GM21360 (cell line): ENCODE data around the gene HNRNPM.

Experiments
- ATAC-seq: cut with Tn5 transposase; IDR thresholded peaks from one replicate; pipeline ENCODE4 v1.9.1; 2021; ENCODE audit warnings: mild to moderate bottlenecking, moderate library complexity; ENCODE audit not compliant: unreplicated experiment

The HNRNPM gene

DNA sequence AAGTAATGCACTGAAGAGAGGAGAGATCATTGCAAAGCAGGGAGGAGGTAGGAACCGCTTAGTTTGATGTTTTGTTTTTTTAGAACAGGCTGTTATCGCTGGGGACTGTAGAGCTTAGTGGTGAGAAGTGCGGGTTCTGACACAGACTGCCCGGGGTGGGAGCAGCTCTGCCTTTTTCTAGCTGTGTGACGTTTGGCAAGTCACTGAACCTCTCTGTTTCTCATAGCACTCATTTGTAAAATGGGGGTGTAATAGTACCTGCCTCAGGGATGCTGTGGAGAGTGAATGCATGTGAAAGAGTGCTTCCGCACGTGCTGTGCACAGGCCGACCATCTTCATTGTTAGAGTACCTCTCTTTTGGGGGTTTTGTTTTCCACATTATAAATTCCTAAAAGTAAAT lies 38.4 kb downstream of the HNRNPM start:
- ATAC-seq, result no peak

DNA sequence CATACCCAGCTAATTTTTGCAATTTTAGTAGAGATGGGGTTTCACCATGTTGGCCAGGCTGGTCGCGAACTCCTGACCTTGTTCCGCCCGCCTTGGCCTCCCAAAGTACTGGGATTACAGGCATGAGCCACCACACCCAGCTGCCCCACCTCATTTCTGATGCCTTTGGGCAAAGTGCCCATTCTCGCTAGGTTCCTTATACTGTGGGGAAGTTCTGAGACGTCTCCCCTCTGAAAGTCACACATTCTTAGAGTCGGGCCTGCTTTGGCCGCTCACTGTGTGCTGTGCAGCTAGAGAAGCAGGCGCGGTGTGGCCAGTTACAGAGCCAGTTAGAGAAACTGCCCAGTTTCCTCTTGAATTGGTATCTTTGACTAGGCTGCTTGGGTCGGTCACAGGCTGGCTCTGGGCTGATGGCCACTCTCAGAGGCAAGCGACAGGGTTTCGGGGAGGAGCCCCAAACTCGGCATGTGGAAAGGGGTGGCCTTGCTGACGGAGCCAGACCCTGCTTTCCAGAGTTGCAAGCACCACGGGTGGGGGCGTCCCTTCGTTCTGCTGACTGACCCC lies 39.6 kb downstream of the HNRNPM start:
- no peak for ATAC-seq

DNA sequence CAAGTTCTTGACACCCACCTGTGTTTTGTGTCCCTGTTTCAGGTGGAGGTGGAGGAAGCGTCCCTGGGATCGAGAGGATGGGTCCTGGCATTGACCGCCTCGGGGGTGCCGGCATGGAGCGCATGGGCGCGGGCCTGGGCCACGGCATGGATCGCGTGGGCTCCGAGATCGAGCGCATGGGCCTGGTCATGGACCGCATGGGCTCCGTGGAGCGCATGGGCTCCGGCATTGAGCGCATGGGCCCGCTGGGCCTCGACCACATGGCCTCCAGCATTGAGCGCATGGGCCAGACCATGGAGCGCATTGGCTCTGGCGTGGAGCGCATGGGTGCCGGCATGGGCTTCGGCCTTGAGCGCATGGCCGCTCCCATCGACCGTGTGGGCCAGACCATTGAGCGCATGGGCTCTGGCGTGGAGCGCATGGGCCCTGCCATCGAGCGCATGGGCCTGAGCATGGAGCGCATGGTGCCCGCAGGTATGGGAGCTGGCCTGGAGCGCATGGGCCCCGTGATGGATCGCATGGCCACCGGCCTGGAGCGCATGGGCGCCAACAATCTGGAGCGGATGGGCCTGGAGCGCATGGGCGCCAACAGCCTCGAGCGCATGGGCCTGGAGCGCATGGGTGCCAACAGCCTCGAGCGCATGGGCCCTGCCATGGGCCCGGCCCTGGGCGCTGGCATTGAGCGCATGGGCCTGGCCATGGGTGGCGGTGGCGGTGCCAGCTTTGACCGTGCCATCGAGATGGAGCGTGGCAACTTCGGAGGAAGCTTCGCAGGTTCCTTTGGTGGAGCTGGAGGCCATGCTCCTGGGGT lies 41.0 kb downstream of the HNRNPM start:
- ATAC-seq, result no peak

DNA sequence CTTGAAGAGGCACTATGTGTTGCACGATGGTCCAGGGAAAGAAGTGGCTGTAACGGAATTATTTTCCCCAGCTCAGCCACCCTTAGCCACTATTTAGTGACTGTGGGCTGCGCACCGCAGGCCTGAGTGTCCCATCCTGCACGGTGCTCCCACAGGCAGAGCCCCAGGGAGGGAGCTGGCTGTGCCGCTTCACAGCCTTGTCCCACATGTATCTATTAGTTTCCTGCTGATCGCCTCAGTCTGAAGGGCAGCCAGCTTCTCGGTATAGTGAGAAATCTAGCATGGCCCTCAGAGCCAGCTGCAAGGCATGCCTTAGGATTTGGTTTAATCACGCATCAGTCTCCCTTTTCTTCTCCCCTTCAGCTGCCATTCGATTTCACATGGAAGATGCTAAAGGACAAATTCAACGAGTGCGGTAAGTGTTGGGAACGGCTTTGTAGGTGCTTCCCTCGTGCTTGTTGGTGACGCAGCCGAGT lies 41.9 kb downstream of the HNRNPM start:
- ATAC-seq, result no peak

DNA sequence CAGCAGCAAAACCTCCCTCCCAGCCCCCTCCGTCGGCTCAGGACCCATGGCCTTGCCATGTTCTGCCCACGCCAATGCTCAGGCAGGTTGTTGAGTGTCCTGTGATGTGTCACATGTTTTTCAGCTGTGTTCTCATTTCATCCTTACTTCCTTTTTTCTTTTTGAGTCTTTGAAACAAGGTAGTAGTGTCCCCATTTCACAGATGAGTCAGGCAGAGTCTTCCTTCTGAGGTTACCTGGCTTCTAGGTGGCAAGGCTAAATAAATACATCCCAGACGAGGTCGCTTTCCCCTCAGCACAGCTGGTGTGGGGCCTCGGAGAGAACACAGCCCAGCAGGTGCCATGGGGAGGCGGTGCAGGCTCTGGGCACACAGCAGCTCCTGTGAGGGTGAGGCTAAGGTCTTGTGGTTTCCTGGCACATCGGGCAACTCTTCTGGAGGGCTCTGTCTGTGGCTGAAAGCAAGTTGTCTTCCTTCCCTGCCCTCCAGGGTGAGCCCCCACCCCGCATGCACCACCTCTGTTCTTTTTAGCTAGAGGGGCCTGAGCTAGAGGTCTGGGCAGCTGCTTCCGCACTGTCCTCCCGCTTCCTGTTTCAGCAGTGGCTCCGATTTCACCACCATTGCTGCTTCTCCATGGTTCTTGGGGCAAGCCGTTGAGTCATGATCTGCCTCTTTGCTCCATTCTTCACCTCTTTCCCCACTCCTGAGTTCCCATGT lies 42.5 kb downstream of the HNRNPM start:
- no peak for ATAC-seq

DNA sequence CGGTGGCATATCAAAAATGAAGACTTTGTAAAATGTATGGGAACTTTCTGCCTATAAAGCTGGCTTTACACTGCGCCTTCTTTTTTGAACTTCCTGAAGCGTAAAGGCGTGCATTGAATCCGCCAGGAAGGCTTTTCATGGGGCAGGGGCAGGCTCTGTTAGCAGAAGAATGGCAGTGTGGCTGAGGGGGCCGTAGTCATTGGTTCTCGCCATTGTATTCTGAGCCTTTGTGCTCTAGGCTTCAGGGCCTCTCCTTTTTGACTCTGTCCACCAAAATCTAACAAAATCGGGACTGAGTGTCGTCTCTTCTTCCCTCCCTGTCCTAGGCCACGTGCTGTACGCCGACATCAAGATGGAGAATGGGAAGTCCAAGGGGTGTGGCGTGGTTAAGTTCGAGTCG lies 43.6 kb downstream of the HNRNPM start:
- ATAC-seq, result no peak

DNA sequence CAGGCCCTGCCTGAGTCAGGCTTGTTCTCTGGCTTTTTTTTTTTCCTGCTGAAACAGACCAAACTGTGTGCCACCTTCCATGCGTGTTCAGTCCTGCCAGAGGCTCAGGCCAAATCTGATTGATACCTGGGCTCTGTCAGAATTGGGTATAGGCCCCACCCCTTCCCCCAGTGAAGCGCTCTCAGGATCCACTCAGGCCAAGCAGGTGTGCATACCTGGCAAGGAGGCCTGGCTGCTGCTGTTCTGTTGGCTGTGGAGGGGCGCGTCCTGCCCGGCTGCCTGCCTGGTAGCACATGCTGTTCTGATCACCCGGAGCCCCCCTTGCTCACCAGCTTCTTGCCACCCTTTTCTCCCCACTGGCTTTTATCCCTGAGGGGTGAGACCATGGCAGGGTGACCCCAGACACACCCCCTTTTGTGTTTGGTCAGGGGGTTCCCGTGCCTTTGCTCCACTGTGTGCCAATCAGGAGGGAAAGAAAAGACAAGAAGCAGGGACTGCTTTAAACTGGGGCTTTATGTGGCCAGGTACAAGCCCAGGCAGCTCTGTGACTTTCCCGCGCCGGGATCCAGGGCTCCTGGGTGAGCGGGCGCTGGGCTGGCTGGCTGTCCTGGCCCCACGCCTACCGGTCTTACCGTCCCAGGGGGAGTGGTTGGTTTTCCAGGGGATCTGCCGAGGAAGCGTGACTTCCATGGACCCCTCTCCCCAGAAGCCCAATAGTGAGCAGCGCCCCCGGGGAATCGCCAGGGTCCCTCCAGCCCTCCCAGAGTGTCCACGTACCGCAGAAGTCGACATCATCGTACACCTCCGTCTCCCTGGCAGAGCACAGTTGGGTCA lies 45.0 kb downstream of the HNRNPM start:
- ATAC-seq, result no peak

DNA sequence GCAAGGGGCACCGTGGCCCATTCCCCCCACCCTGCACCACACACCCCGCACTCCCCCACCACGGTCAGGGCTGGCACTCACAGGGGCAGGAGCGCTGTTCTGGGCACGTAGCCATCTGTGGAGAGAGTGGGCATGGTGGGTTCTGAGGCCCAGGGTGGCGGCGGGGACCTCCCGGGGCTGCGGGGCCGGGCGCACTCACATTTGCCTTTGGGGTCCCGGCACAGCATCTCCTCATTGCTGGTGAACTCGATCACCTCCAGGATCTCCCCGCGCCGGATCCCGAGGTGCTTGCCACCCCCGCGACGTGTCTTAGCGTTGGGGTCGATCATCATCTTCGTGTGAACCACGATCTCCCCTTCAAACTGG lies 45.6 kb downstream of the HNRNPM start:
- no peak for ATAC-seq

DNA sequence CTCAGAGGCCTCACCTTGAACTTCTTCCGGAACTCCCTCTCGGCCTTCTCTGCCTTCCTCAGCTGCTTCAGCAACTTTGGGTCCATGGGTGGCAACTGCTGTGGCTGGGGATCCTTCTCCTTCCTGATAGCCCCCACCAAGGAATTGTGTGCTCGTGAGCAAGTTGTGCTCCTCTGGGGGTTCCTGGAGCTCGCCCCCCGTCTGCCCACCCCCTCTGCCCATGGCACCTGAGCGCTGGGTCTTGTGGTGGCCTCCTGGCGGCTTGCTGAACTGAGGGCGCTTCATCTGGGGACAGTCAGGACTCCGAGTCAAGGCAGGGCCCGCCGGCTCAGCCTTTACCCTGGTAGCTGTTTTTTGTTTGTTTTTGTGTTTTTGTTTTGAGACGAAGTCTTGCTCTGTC lies 46.1 kb downstream of the HNRNPM start:
- ATAC-seq, result no peak

DNA sequence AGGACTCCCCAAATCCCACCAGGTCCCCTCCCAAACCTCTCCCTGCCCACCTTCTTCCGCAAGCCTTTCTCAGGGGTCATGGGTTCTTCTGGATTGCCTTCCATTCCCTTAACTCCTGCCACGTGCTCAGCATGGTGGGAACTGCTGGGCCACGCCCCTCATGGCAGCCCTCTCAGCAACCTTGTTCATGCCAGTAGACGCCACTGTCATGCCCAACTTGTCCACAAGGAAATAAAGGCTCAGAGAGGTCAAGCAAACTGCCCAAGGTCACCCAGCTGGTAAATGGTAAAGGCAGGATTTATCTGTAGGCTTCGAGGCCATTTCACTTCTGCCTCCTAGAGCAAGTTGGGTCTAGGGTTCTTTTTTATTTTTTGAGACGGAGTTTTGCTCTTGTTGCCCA lies 46.8 kb downstream of the HNRNPM start:
- ATAC-seq, result no peak

DNA sequence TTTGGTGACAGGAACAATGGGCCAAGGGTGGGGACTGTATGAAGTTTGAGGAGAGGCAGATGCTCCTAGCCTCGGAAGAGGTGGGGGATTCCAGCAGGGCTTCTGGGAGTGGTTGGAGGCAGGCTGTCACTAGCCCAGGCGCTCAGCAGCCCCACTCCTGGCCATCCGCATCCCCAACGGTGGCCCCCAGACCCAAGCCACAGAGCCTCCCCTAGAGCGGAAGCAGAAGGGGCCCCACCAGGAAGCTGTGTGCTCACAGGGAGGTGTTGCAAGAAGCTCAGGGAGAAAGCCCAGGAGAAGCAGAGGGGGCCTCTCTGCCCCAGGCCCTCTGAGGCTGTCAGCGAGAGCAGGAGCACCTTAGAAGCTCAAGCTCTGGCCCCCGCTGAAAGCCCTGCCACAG lies 49.4 kb downstream of the HNRNPM start:
- no peak for ATAC-seq

DNA sequence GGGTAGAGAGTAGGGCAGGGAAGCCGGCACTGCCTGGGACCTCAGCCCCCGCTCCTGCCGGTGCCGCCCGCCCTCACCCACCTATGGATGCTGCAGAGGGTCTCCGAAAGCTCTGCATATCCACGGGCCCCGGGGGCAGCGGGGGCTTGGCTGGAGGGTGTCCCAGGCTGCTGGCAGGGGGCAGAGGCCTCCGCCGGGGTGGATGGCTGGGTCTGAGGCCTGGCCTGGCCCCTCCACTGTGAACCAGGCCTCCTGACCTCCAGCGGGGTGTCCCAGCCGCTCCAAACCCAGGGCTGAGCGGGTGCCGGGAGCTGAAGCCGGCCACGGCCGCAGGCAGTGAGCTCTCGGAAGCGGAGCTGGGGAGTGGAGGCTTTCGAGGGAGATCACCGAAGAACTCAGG lies 53.5 kb downstream of the HNRNPM start:
- ATAC-seq, result no peak

DNA sequence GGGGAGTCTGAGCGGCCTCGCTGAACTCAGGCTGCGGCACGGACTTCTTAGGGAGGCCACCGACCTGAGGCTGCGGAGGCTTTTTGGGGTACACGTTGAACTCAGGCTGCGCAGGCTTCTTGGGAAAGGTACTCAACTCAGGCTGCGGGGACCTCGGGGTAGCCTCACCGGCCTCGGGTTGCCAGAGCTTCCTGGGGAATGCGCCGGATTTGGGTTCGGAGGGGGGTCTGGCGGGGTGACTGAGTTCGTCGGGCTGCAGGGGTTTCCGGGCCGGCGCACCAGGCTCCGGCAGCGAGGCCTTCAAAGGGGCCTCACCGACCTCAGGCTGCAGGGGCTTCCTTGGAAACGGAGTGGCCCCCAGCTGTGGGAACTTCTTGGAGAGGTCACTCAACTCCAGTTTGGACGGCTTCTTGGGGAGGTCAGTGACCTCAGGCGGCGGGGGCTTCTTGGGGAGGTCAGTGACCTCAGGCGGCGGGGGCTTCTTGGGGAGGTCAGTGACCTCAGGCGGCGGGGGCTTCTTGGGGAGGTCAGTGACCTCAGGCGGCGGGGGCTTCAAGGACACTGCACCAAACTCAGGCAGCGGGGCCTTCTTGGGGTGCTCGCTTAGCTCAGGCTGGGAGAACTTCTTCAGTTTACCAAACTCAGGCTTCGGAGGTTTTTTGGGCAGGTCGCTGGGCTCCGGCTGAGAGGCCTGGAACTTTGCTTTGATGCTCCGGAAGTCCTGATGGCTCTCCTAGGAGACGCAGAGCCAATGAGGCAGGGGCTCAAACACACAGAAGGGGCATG lies 54.5 kb downstream of the HNRNPM start:
- ATAC-seq, result no peak

DNA sequence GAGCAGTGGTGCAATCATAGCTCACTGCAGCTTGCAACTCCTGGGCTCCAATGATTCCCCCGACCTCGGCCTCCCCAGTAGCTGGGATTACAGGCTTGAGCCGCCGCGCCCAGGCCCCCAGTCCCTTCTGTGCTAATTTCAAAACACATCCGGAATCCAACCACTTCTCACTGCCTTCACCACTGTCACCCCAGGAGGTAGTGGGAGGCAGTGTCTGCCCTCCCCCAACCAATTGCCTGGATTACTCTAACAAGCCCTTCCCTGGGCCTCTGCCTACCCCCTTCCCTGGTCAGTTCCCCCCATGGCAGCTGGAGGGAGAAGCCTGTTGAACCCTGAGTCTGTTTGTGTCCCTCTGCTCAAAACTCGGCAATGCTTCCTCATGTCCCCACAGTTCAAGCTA lies 55.4 kb downstream of the HNRNPM start:
- ATAC-seq, result no peak

DNA sequence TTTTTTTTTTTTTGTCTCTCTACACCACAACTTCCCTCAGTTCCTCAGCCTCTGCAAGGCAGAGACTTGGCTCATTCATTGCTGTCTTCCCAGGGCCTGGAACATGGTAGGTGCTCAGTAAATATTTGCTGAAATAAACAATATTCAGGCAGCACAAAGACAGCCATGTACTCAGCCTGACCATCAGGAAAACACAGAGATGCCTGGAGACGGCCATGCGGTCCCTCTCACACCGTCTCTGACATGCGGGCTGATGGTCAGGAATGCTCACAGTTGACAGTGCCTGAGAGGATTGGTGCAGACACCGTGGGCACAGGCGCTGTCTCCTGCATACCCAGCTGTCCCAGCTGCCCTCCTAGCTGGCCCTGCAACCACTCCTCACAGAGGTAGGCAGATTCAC lies 56.7 kb downstream of the HNRNPM start:
- ATAC-seq, result no peak

DNA sequence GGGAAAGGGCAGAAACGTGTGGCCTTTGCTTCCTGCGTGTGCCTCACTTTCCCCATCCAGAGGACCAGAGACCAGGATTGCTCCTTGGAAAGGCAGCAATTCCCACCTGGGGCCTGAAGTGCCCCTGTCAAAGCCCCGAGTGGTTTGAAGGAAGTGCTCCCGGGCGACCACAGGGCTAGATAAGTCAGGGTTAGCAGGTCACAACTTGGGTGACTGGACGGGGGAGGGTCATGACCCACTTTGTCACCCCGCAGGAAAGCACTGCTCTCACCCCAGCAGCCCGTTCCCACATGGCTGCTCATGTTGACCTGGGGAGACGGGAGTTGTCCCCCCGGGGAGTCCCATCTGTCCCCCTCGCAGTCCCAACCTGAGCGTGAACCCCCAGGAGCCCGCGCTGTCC lies 57.2 kb downstream of the HNRNPM start:
- no peak for ATAC-seq

DNA sequence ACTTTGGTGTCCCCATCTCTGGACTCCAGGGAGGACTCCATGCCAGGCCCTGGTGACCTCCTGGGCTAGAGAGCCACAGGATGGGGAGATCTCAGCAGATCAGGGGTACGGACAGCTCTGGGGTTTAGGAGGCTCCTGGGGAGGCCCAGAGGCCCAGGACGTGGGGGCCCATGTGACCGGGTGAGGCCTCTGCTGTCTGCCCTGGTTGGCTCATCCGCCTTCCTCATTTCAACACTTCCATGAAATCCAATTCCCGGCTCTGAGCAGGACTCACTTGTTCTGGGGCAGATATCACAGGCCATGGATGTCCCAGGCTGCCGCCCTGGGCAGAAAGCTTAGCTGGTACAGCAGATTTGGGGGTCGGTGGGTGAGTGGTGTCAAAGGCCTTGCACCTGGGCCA lies 58.7 kb downstream of the HNRNPM start:
- ATAC-seq, result no peak

DNA sequence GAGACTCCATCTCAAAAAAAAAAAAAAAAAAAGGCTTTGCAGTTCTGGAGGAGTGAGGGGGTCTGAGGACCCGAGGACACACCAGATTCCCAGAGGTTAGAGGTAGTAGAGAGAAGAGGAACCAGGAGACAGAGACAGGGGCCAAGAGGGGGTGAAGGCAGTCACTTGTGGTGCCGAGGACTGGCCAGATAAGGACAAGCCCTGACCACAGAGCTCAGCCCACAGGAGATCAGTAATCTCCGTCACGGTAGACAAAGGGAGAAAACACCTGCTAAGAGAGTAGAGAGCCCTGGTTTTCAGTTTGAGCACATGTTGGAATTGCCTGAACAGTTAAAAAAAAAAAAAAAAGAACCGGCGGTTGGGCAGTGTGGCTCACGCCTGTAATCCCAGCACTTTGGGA lies 59.4 kb downstream of the HNRNPM start:
- ATAC-seq, result no peak

DNA sequence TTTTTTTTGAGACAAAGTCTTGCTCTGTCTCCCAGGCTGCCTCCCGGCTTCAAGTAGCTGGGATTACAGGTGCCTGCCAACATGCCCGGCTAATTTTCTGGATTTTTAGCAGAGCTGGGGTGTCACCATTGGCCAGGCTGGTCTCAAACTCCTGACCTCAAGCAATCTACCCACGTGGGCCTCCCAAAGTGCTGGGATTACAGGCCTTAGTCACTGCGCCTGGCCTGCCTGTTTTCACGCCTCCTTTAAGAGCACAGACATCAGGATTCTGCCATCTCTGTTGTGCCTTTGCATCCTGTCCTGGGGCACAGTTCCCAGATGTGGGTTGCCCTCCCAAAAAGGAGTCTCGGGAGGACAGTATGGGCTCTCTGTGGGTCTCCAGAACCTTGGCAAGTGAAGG lies 60.1 kb downstream of the HNRNPM start:
- ATAC-seq, result no peak

DNA sequence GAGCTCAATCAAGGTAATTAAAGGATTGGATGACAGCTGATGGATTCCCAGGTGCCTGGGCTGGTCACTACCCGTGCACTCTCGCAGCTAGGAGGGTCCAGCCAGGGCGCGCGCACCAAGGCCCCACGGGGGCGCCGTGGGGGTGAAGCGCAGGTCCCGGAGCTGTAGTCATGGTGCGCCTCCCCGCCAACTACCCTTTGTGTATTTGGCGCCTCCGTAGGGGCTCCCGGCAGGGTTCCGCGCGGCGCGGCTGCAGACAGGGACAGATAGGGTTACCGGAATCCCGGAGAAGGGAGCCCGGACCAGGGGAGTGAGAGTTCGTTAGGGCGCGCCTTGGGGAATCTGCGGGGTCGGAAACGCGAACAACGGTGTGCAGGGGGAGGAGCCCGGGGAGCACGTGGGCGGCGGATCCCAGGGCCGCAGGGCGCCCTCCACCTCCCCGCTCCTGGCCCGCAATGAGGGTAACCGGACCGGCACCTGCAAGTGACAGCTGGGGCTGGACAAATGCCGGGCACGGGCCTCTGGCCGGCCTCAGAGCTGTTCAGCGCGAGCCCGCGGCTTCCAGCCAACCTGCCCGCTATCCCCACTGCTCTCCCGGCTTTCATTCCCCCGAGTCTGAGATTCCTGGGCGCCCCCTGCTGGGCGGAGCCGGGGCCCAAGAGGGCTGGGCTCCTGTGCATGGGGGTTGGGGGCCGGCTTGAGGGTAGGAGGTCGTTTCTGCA lies 61.1 kb downstream of the HNRNPM start:
- ATAC-seq, result no peak
